PC-3 (cell line): ENCODE data around the gene LSR. TPM values are rescaled to one million over a fixed set of nuclear protein-coding genes. Genes with fewer than 3 reads are reported as not detected.
"Not testable (repeated sequence)": the region's sequence is repeated elsewhere in the genome, so short reads cannot be mapped to it uniquely, and the experiment has no call there.

Source experiments
- ATAC-seq: fragments of 200-7000 bp; cut with Tn5 transposase; 2 replicates; pipeline ENCODE4 v1.9.1; 2020; ENCODE audit warnings: mild to moderate bottlenecking, moderate library complexity
- BruUV-seq: library from RNA; stranded (reverse); fragments of 400-500 nt; replicated peaks from 2 replicates; lab custom pipeline; 2021; lab: Mats Ljungman, UMichigan
- CTCF ChIA-PET: fragments of 300-600 bp; sonication (Branson Sonifier 250); formaldehyde crosslinking; loops from one replicate; lab custom pipeline; 2022; ENCODE audit warnings: antibody characterized with exemption; lab: Charles Lee
- POLR2A ChIA-PET: fragments of 300-600 bp; sonication (Branson Sonifier 250); formaldehyde crosslinking; loops from one replicate; lab custom pipeline; 2022; ENCODE audit warnings: antibody characterized with exemption; ENCODE audit not compliant: unreplicated experiment; lab: Charles Lee
- DNase-seq: peaks from one replicate; pipeline ENCODE4 v3.0.0-alpha.2; 2015
- H2AFZ ChIP-seq: fragments of 300-600 bp; sonication (generic); 2 replicates; pipeline ENCODE4 v1.6.0; 2016; ENCODE audit warnings: antibody characterized with exemption, low read length
- H3F3A ChIP-seq: fragments of 300-600 bp; sonication (generic); one replicate; pipeline ENCODE4 v1.6.0; 2017; ENCODE audit warnings: antibody characterized with exemption, low read length, control low read depth, mild to moderate bottlenecking; ENCODE audit not compliant: unreplicated experiment
- H3K27ac ChIP-seq: fragments of 300-600 bp; sonication (generic); 2 replicates; pipeline ENCODE4 v1.5.1; 2016; ENCODE audit warnings: mild to moderate bottlenecking, low read length
- H3K27me3 ChIP-seq: fragments of 300-600 bp; sonication (generic); 2 replicates; pipeline ENCODE4 v1.6.1; 2016; ENCODE audit warnings: low read length, mixed read lengths
- H3K36me3 ChIP-seq: fragments of 300-600 bp; sonication (generic); 2 replicates; pipeline ENCODE4 v1.6.1; 2016; ENCODE audit warnings: low read depth, mixed run types, low read length, mixed read lengths
- H3K4me1 ChIP-seq: fragments of 300-600 bp; sonication (generic); 2 replicates; pipeline ENCODE4 v1.5.1; 2016; ENCODE audit warnings: low read length; ENCODE audit not compliant: insufficient read depth
- H3K4me2 ChIP-seq: fragments of 300-600 bp; sonication (generic); 2 replicates; pipeline ENCODE4 v1.6.0; 2016; ENCODE audit warnings: low read length
- H3K4me3 ChIP-seq: fragments of 300-600 bp; sonication (generic); 2 replicates; pipeline ENCODE4 v1.5.1; 2016; ENCODE audit warnings: mild to moderate bottlenecking, low read length, mixed read lengths
- H3K79me2 ChIP-seq: fragments of 300-600 bp; sonication (generic); 2 replicates; pipeline ENCODE4 v1.6.1; 2017; ENCODE audit warnings: low read length, mixed read lengths
- H3K9ac ChIP-seq: fragments of 300-600 bp; sonication (generic); 2 replicates; pipeline ENCODE4 v1.6.0; 2016; ENCODE audit warnings: mild to moderate bottlenecking, low read length
- H3K9me2 ChIP-seq: fragments of 300-600 bp; sonication (generic); replicated peaks from 2 replicates; pipeline ENCODE4 v1.6.1; 2016; ENCODE audit warnings: mixed run types, low read length, mixed read lengths
- H3K9me3 ChIP-seq: fragments of 300-600 bp; sonication (generic); 2 replicates; pipeline ENCODE4 v1.6.1; 2016; ENCODE audit warnings: low read length, mixed read lengths
- H4K20me1 ChIP-seq: fragments of 300-600 bp; sonication (generic); 2 replicates; pipeline ENCODE4 v1.6.1; 2016; ENCODE audit warnings: low read length, mixed read lengths
- CTCF ChIP-seq: fragments of 300-600 bp; sonication (generic); conservative IDR thresholded peaks from 2 replicates; pipeline ENCODE4 v1.5.1; 2017; ENCODE audit warnings: antibody characterized with exemption, low read depth, mild to moderate bottlenecking, low read length
- EZH2 ChIP-seq: fragments of 300-600 bp; sonication (generic); IDR thresholded peaks from one replicate; pipeline ENCODE4 v1.6.1; 2017; ENCODE audit warnings: antibody characterized with exemption, mild to moderate bottlenecking, low read length; ENCODE audit not compliant: unreplicated experiment
- EZH2phosphoT487 ChIP-seq: fragments of 300-600 bp; sonication (generic); IDR thresholded peaks from 2 replicates; pipeline ENCODE4 v1.6.1; 2018; ENCODE audit warnings: mild to moderate bottlenecking, antibody characterized with exemption, low read length, borderline replicate concordance
- intact Hi-C: fragments of 100-400 bp; cut with micrococcal nuclease; formaldehyde crosslinking; loops from 2 replicates; pipeline ENCODE4 v1.9.0; 2023
- total RNA-seq: library from RNA; depleted of rRNA; stranded (reverse); fragments of >200 nt; gene quantifications from 2 replicates; pipeline ENCODE4 v1.2.3, GENCODE V29; 2014

Gene LSR
- total RNA-seq, 1 experiment from 2014 or later: 91.0 TPM

GRCh38 chr19:35220315-35220921, 28.4 kb upstream of the LSR start:
- ChIA-PET POLR2A (no interaction called here), CTCF (no interaction called here)
- no peak for DNase-seq
- Histone ChIP-seq H3K79me2 (no peaks in the 10 kb centered on the region), H3K4me1 (no peaks in the 10 kb centered on the region), H3K27me3 (no peaks in the 10 kb centered on the region), H3K4me2 (no peak overlapping the region), H3K9ac (no peak overlapping the region), H3K36me3 (no peaks in the 10 kb centered on the region), H3F3A (no peaks in the 10 kb centered on the region), H3K27ac (no peak overlapping the region), H4K20me1 (no peaks in the 10 kb centered on the region), H3K9me3 (no peaks in the 10 kb centered on the region), H2AFZ (no peak overlapping the region), H3K4me3 (no peak overlapping the region), H3K9me2 (no peaks in the 10 kb centered on the region)
- ATAC-seq: no peak
- TF ChIP-seq CTCF (no peak), EZH2 (no peak), EZH2phosphoT487 (no peak)
- intact Hi-C loops: no loop called here
- no TSS peak for BruUV-seq

DNA sequence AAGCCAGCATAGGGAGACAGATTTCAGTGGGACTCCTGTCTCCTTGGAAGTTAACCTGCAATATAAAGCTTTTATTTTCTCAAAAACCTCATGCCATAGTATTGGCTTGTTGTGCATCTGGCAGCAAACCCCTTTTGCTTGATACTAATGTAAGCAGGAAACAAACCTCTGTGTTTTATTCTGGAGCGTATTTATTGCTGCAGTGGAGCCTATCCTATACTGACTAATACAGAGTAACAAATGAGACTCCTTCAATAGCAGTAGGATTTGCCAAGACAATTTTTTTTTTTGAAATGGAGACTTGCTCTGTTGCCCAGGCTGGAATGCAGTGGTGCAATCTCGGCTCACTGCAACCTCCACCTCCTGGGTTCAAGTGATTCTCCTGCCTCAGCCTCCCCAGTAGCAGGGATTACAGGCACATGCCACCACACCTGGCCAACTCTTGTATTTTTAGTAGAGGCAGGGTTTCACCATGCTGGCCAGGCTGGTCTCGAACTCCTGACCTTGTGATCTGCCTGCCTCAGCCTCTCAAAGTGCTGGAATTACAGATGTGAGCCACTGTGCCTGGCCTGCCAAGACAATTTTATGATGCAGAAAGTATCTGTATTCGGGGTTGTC, 27.7 kb upstream of the LSR start:
- CTCF ChIA-PET, POLR2A ChIA-PET, ATAC-seq, H3K4me1 ChIP-seq, intact Hi-C loops, BruUV-seq, H3K4me3 ChIP-seq, DNase-seq, H2AFZ ChIP-seq, H3K27ac ChIP-seq, H4K20me1 ChIP-seq, H3K9ac ChIP-seq, H3K27me3 ChIP-seq, H3K79me2 ChIP-seq, H3K4me2 ChIP-seq, H3F3A ChIP-seq, H3K9me2 ChIP-seq, H3K9me3 ChIP-seq, H3K36me3 ChIP-seq: not testable (repeated sequence)

- no peak overlapping the region for H3K27ac ChIP-seq
Observed at GRCh38 chr19:35222373-35223015, 26.3 kb upstream of the LSR start.

More at GRCh38 chr19:35222373-35223015, 26.3 kb upstream of the LSR start:
- Histone ChIP-seq H3K4me1 (no peaks in the 10 kb centered on the region), H2AFZ (no peak overlapping the region), H3K9me2 (no peaks in the 10 kb centered on the region), H3K79me2 (no peaks in the 10 kb centered on the region), H3K27me3 (no peaks in the 10 kb centered on the region), H3K9me3 (no peaks in the 10 kb centered on the region), H4K20me1 (no peaks in the 10 kb centered on the region), H3K36me3 (no peaks in the 10 kb centered on the region), H3F3A (no peaks in the 10 kb centered on the region), H3K4me2 (no peak overlapping the region), H3K9ac (no peak overlapping the region), H3K4me3 (no peak overlapping the region)
- DNase-seq (no peak), ATAC-seq (no peak)
- TF ChIP-seq EZH2phosphoT487 (no peak), EZH2 (no peak), CTCF (no peak)
- CTCF ChIA-PET: no interaction called here
- intact Hi-C loops: no loop called here
- BruUV-seq: no TSS peak
- POLR2A ChIA-PET: no interaction called here
